Measurements from ENCODE around the gene FCN3.
A peak's percentile ranks its signal among the peaks of the same experiment; 100 is the strongest.
"Not testable (repeated sequence)": the region's sequence is repeated elsewhere in the genome, so short reads cannot be mapped to it uniquely, and the experiment has no call there.

FCN3 gene

DNA sequence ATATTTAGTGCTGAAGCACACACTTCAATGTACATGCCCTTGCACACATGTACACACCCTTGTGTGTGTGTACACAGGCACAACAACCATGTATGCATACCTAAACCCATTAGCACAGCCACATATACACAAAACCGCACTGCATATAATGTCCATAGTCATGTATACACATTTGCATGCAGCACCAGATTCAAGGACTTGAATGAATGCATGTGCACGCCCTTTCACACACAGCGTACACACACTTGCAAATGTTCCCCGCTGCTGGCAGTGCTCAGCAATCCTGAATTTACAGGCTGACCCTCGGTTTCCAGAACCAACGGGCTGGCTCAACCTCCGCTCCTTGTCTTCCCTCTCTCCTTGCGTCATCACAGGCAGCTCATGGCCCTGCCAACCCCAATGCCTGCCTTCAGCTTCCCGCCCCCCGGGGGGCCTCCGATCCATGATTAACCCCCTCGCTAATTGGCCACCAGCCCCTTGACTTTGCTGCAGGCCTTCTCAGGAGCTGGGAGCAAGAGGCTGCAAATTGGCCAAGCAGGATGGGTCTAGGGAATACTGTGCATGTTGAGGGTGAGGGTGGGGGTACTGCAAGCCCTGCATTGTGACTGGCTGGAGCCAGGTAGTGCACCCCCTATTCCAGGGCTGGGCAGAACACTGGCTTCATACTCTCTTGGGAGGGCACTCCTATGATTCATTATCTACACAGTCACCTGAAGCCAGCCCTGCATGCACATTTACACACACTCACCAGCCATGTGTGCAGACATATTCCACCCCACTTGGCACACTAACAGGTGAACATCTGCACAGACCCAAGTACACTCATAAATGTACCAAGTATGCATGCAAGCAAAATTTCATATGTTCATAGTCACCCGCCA, 25.7 kb upstream of the FCN3 start:
- peak in 2 of 10 donors; percentile 35 to 63 for DNase-seq
- intact Hi-C loops (cut with DNase I) = loop anchor here (5.0 kb wide), 1 partner anchor 207 kb away; no protein-coding TSS in a partner anchor

DNA sequence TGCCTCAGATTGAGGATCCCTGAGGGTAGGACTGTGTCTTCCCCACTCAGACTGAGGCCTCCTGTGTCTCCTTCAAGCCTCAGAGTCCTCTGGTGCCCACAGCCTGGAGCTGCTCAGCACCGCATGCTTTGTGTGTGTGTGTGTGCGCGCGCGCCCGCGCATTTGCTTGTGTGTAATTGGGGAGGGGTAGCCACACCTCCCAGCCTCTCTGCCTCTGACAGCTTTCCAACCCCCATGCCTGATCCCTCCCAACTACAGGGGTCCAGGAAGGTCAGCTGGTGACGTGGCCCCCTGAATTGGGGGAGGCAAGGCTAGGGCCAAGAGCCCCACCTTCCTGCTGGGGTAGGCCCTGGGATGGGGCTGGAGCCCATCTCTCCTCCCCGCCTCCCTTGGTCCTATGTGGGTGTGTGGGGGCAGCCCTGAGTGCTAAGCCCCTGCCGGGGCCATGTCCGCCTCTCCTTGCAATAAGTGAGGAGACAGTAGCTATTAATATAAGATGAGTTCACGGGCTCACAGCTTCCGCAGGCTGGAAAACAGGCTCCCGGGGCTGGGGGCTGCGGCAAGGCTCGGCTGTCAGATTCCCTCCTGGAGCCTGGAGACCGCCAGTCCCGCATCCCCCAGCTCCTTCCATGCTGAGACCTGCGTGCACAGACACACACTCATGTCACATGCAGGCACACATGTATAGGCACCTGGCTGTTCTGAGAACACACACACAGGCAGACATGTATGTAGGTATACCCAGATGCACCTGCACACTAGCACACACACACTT, 24.8 kb upstream of the FCN3 start:
- peak in 3 of 10 donors; percentile 10 to 77 (median 35) for DNase-seq

DNA sequence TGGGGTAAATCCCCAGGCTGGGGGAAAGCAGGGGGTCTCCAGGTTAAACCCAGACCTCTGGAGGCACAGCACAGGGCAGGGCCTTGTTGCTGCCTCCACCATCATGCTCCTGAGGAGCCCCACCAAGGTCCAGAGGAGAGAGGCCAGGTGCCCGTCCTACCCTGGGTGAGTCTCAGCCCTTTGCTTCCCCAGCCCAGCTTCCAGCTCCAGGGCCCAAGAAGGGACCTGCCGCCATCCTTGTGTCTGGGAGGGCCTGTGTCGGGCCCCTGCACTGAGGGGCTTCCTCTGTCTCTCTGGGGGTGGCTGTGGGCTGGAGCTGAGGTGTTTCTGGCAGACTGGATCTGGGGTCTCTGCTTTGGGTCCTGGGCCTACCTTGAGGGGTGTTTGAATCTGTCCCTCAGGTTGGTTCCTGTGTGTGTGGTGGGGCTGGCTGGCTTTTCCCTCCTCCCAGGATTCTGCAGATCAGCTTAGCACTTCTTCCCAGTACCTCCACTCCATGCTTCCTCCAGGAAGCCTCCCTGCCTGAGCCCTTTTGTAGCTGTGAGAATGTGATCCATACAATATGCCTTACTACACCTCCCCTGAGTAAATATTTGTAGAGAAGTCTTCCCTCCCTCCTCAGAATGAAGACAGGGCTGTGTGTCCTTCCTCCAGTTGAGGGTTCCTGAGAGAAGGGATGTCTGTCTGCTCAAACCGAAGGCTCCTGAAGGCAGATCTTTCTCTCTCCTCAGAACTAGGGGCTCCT, 24.0 kb upstream of the FCN3 start:
- peak in 3 of 10 donors; percentile 16 to 44 (median 22) for DNase-seq
- intact Hi-C loops (cut with DNase I) = loop anchor here (10.0 kb wide), 1 partner anchor 266 kb away; no protein-coding TSS in a partner anchor

More for the DNA sequence above, 24.8 kb upstream of the FCN3 start:
- intact Hi-C loops (cut with DNase I) = loop anchor here (5.0 to 10.0 kb wide), 2 partner anchors 208 to 265 kb away; no protein-coding TSS in a partner anchor

DNA sequence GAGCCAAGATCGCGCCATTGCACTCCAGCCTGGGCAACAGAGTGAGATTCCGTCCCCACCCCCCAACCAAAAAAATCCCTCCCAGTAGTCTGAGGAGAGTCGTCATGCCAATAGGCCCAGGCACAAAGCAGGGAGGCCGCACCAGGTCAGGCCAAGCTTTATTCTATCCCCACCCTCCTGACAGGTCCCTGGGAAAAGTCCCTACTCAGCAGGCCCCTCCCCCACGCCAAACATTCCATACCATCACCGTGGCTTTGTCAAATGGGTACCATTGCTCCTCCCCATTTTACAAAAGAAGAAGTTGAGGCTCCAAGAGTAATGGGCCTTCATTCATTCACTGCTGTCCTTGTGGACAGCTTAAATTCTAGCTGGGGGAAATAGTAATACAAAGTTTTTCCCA, 23.1 kb upstream of the FCN3 start:
- DNase-seq = peak in 1 of 10 donors; percentile 14
- intact Hi-C loops (cut with DNase I) = loop anchor here (10.0 kb wide), 1 partner anchor 267 kb away; no protein-coding TSS in a partner anchor

DNA sequence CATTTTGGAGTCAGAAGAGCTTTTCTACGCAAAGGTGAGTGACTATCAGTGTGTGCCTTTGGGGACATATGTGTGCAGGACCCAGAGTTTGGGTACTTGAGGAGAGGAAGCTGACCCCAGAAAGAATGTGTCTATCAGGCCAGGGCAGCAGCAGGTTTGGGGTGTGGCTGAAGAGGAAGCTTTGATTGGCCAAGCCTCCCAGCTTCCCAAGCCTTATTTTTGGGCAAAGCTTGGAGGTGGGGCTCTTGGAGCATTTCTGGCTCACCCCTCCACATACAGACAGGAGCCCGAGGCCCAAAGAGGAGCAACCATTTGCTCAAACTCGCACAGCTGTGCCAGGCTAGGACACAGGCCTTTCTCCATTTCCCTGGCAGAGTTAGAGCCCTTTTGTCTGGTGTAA, 22.5 kb upstream of the FCN3 start:
- intact Hi-C loops (cut with DNase I) = loop anchor here (10.0 kb wide), 1 partner anchor 268 kb away; no protein-coding TSS in a partner anchor
- peak in 2 of 10 donors; percentile 22 to 39 for DNase-seq

DNA sequence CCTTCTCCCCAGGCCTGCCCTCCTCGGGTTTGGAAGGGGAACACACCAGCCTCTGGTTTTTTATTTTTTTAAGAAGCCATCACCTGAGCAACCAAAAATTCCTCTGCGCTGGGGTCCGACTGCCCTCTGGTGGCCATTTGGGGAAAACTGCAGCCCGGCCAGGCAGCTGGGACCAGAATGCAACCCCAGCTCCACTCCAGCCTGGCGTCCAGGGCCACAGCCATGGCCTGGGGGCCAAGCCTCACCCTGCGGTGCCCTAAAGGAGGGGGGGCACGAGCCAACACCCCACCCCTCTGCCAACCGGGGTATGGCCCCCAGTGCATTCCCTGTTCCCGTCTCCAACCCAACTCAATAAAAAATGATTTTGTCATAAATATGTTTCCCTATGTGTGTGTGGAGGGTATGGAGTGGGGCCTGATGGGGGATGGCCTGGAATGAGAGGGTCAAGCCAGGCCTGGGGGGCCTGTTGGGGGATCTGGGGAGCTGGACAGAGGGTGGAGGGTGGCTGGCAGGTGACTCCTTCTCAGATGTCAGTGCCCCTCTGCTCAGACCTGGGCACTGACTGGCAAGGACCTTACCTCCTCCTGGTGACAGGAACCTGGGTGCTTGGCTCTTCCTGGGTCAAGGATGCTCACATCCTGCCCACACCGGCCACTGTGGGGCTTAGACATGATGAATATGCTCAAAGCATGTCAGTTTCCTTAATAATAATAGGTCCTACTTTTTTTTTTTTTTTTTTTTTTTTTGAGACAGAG, 21.0 kb upstream of the FCN3 start:
- intact Hi-C loops (cut with DNase I) = loop anchor here (1.0 to 10.0 kb wide), 2 partner anchors 94 to 269 kb away; no protein-coding TSS in a partner anchor
- peak; percentile 59 to 96 (median 76) for DNase-seq

DNA sequence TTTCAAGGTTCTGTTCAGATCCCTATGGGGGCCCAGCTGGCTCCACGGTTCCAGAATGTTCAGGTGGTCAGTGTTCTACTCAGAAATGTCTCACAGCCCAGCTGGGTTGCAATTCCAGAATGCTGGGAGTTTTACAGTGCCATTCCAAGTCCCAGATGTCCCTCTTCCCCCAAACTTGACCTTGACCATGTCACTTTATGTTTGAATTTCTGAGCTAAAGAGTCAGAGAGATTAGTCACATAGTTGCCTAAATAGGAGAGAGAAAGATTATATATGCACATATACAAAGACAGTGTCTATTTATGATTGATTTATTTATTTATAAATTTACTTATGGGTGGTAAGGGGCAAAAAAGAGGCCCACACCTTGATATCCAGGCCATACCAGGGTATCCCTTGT, 20.3 kb upstream of the FCN3 start:
- peak in 2 of 10 donors; percentile 23 to 36 for DNase-seq
- intact Hi-C loops (cut with DNase I) = loop anchor here (1.0 to 10.0 kb wide), 2 partner anchors 94 to 270 kb away; no protein-coding TSS in a partner anchor

DNA sequence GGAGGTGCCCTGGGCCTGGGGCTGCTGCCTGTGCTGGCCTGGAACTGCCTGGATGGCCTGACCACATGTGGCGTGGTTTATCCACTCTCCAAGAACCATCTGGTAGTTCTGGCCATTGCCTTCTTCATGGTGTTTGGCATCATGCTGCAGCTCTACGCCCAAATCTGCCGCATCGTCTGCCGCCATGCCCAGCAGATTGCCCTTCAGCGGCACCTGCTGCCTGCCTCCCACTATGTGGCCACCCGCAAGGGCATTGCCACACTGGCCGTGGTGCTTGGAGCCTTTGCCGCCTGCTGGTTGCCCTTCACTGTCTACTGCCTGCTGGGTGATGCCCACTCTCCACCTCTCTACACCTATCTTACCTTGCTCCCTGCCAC, 19.6 kb upstream of the FCN3 start:
- DNase-seq = peak in 3 of 10 donors; percentile 71 to 85 (median 72)
- intact Hi-C loops (cut with DNase I) = loop anchor here (10.0 kb wide), 1 partner anchor 271 kb away; no protein-coding TSS in a partner anchor

DNA sequence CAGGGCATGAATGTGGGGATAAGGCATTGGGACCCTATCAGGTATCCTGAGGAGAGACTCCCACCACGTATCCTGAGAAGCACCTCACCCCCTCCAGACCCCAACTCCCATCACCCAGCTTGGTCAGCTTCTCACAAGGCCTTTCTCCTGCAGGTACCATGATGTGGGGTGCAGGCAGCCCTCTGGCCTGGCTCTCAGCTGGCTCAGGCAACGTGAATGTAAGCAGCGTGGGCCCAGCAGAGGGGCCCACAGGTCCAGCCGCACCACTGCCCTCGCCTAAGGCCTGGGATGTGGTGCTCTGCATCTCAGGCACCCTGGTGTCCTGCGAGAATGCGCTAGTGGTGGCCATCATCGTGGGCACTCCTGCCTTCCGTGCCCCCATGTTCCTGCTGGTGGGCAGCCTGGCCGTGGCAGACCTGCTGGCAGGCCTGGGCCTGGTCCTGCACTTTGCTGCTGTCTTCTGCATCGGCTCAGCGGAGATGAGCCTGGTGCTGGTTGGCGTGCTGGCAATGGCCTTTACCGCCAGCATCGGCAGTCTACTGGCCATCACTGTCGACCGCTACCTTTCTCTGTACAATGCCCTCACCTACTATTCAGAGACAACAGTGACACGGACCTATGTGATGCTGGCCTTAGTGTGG, 19.1 kb upstream of the FCN3 start:
- intact Hi-C loops (cut with DNase I) = loop anchor here (10.0 kb wide), 1 partner anchor 271 kb away; no protein-coding TSS in a partner anchor

DNA sequence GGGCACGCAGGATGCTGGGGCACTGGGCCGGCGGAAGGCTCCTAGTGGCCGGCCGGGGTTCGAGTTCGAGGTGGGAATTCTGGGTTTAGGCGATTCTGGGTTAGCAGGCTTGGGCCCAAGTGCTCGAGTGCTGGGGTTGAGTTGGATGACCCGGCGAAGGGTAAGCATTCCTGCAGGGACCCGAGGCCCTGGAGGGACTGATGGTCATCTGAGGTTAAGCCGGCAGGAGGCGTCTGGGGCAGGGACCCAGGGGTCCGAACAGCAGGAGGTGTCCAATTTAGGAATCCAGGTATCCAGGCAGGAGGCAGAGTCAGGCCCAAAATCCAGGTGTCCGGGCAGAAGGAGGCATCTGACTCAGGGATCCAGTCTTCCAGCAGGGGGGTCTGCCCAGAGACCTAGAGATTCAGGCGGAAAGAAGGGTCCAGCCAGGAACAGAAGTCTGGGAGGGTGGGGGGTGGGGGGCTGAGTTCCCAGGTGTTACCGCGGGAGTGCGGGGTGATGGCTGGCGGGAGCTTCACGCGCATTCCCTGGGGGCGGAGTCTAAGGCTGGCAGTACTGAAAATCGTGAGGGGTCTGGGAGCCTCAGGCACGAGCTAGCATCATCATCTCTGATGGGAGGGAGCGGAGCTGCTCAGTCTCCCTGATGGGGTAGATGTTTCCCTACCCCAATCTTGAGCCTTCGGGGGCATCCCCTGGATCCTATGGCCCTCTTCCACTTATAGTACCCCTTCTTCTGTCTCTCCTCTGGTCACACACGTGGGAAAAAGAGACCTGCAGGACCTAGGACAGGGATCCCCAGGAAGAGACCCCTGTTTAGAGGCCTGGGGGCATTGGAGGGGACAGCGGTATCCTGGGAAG, 18.4 kb upstream of the FCN3 start:
- intact Hi-C loops (cut with DNase I) = loop anchor here (10.0 kb wide), 1 partner anchor 272 kb away; no protein-coding TSS in a partner anchor
- DNase-seq = peak in 3 of 10 donors; percentile 39 to 82 (median 65)

More for the DNA sequence above, 19.1 kb upstream of the FCN3 start:
- DNase-seq = peak in 3 of 10 donors; percentile 57 to 80 (median 76)

DNA sequence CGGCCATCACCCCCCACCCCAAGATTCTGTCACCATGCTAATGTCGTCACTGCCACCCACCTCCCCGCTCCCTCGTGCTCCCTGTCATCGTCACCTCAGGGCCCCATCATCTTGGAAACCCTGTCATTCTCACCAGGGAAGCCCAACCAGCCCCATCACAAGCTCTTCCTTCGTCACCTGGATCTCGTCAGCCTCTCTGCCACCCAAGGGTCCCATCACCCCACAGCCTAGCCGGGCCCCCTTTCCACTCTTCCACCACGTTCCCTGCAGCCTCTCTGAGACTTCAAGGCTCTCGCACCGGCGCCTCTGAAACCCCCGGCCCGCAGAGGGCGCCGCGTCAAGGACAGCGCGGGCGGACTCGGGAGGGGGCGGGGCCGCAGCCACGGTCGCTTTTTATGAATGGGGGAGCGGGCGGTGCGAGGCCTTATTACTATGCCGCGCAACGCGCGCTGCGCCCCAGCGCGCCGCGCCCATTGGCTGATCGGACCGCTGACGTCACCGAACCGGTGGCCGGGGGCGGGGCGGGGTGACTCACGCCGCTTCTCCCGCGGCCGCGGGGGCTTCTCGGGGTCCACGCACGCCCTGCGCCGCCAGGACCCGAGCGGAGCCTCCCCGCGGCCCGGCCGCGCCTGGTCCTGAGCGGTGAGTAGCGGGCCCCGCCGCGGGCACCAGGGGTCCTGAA, 17.6 kb upstream of the FCN3 start, which contains the start of gene GPR3:
GPR3 (plus strand) TSS at position 527 of the 682 bp plus-strand sequence. CDS start 1,177 bp downstream, outside the sequence.
- intact Hi-C loops (cut with DNase I) = loop anchor here (10.0 kb wide), 1 partner anchor 273 kb away; no protein-coding TSS in a partner anchor
- DNase-seq = peak; percentile 74 to 98 (median 90)

DNA sequence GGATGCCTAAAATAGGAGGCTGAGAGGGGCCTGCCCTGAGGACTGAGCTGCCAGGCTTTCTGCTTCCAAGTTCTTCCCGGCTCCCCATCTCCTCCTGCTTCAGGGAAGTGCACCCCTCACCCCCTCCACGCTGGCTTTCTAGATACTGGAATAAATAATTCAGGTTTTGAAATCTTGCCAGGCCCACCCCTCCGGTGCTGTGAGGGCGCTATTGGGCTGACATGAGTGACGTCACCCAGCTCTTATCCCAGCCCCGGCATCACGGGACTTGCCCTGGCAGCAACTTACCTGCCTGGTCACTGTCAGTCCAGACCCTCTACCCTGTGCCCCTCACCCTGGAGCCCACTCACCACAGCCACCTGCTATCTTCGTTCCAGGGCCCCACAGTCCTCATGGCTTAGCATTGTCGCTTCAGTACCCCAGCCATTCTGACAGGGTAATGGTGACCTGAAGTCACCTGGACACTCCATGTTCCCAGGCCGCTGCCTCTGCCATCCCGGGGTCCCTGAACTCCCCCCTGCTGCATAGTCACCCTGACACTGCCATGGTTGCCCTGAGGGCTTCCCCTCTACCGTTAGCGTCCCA, 17.0 kb upstream of the FCN3 start:
- peak in 9 of 10 donors; percentile 38 to 96 (median 60) for DNase-seq
- intact Hi-C loops (cut with DNase I) = loop anchor here (10.0 kb wide), 1 partner anchor 273 kb away; no protein-coding TSS in a partner anchor

DNA sequence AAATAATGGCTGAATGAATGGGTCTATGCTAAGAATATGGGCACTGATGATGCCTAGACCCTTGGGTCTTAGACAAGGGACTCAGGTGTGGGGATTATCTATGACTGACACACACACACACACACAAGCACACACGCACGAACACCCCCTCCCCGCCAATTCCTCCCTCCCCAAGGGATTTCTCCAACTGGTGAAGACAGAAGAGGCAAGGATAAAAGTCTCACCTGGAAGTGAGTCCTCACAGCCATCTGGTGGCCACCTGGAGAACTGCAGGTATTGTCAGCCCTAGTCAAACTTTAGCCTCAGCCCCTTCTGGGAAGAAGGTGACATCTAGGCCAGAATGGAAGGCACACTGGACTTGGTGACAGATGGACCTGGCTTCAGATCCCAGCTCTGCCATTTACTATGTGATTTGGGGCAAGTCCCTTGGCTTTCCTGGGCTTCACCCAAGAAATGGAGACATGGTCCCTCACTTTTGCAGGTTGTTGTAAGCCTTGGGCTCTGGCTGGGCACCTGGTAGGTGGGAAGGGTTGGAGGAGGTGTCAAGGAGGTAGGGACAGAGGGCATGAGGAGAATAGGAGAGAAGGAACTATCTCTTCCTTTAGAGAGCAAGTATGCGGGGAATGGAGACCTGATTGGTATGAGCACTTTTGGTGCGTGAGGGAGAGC, 13.8 kb upstream of the FCN3 start:
- intact Hi-C loops (cut with DNase I) = loop anchor here (10.0 kb wide), 1 partner anchor 54 kb away; no protein-coding TSS in a partner anchor
- DNase-seq = peak in 6 of 10 donors; percentile 44 to 90 (median 65)

DNA sequence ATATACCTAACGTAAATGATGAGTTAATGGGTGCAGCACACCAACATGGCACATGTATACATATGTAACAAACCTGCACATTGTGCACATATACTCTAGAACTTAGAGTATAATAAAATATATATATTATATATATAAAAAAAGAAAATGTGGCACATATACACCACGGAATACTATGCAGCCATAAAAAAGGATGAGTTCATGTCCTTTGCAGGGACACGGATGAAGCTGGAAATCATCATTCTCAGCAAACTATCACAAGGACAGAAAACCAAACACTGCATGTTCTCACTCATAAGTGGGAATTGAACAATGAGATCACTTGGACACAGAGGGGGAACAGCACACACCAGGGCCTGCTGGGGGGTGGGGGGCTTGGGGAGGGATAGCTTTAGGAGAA, 10.2 kb upstream of the FCN3 start:
- DNase-seq = not testable (repeated sequence)
- intact Hi-C loops (cut with DNase I) = loop anchor here (10.0 kb wide), 1 partner anchor 50 kb away; no protein-coding TSS in a partner anchor

DNA sequence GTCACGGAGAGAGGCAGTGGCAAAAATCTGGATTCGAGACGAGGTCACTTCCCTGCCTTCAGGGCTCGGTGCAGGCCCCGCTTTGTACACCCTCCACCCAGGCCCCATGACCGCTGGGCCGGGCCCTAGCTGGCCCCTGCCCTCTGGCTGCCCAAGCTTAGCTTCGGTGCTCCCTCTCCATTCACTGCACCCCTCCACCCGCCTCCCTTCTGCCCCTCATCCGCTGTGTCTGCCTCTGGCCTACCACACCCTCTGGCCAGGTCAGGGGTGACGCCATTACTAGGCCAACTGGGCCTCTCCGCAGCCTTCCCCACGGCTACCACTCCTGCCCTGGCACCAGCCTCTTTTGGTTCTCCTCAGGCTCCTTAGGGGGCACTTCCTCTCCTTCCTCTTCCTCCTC, 9.0 kb upstream of the FCN3 start:
- intact Hi-C loops (cut with DNase I) = loop anchor here (10.0 kb wide), 1 partner anchor 49 kb away; no protein-coding TSS in a partner anchor
- no peak for DNase-seq
